Panc1 (cell line): ENCODE data around the gene PSMA2. TPM values are rescaled to one million over a fixed set of nuclear protein-coding genes. Genes with fewer than 3 reads are reported as not detected.

ENCODE experiments used
- ATAC-seq: fragments of 200-7000 bp; cut with Tn5 transposase; 2 replicates; pipeline ENCODE4 v1.9.1; 2020; ENCODE audit warnings: mild to moderate bottlenecking, moderate library complexity
- BruUV-seq: library from RNA; stranded (reverse); fragments of 400-500 nt; replicated peaks from 2 replicates; lab custom pipeline; 2021; lab: Mats Ljungman, UMichigan
- CTCF ChIA-PET: fragments of 300-600 bp; sonication (Branson Sonifier 250); formaldehyde crosslinking; loops from one replicate; lab custom pipeline; 2022; ENCODE audit warnings: antibody characterized with exemption; lab: Charles Lee
- POLR2A ChIA-PET: fragments of 300-600 bp; sonication (Branson Sonifier 250); formaldehyde crosslinking; loops from one replicate; lab custom pipeline; 2022; ENCODE audit warnings: antibody characterized with exemption; lab: Charles Lee
- DNase-seq: peaks from one replicate; pipeline ENCODE4 v3.0.0-alpha.2; 2010; ENCODE audit warnings: low read depth, low spot score
- H3K27ac ChIP-seq: 2 replicates; pipeline ENCODE4 v1.5.1; 2011; ENCODE audit warnings: mild to moderate bottlenecking, low read length, inconsistent platforms
- H3K27me3 ChIP-seq: fragments of 200-500 bp; sonication (Bioruptor generic); 2 replicates; pipeline ENCODE4 v1.6.0; 2014; ENCODE audit warnings: low read length, inconsistent platforms; ENCODE audit not compliant: control insufficient read depth, insufficient read depth
- H3K36me3 ChIP-seq: fragments of 200-500 bp; sonication (Bioruptor generic); 2 replicates; pipeline ENCODE4 v1.5.1; 2014; ENCODE audit warnings: inconsistent platforms, mild to moderate bottlenecking, low read length, moderate library complexity; ENCODE audit not compliant: control insufficient read depth, insufficient read depth
- H3K4me1 ChIP-seq: 2 replicates; pipeline ENCODE4 v1.5.1; 2011; ENCODE audit warnings: inconsistent platforms, mild to moderate bottlenecking, low read length, moderate library complexity; ENCODE audit not compliant: control insufficient read depth, insufficient read depth
- H3K4me3 ChIP-seq, 2 experiments: 2 replicates each; pipeline ENCODE4 v1.5.1; 2011 to 2012; ENCODE audit warnings: low read depth in 2 of 2, low read length in 2 of 2, mild to moderate bottlenecking in 2 of 2, inconsistent platforms in 1 of 2, moderate library complexity in 1 of 2
- H3K9me3 ChIP-seq: fragments of 200-500 bp; sonication (Bioruptor generic); 2 replicates; pipeline ENCODE4 v1.5.1; 2014; ENCODE audit warnings: low read depth, mild to moderate bottlenecking, inconsistent platforms, low read length, moderate library complexity; ENCODE audit not compliant: control insufficient read depth, insufficient read depth
- CTCF ChIP-seq: fragments of 450-650 bp; IDR thresholded peaks from 2 replicates; pipeline ENCODE4 v1.5.1; 2017; ENCODE audit warnings: mild to moderate bottlenecking
- POLR2AphosphoS5 ChIP-seq: IDR thresholded peaks from 2 replicates; pipeline ENCODE4 v1.6.1; 2012; ENCODE audit warnings: mild to moderate bottlenecking, low read depth, low read length, moderate library complexity
- SIN3A ChIP-seq: IDR thresholded peaks from 2 replicates; pipeline ENCODE4 v1.6.1; 2012; ENCODE audit warnings: low read depth, mild to moderate bottlenecking, low read length, moderate library complexity, borderline replicate concordance; ENCODE audit not compliant: insufficient read depth
- TCF7L2 ChIP-seq: IDR thresholded peaks from 2 replicates; pipeline ENCODE4 v1.6.1; 2011; ENCODE audit warnings: mild to moderate bottlenecking, low read depth, low read length, inconsistent platforms
- in situ Hi-C: cut with HindIII; loops from 2 replicates; pipeline ENCODE4 v1.10.0; 2016; ENCODE audit warnings: low sequenced_read_pairs, low pct_unique_long_range_greater_than_20kb
- intact Hi-C: fragments of 100-400 bp; cut with micrococcal nuclease; formaldehyde crosslinking; loops from one replicate; pipeline ENCODE4 v1.10.0; 2022; ENCODE audit not compliant: unreplicated experiment
- total RNA-seq: library from RNA; stranded (reverse); gene quantifications from one replicate; pipeline ENCODE4 v1.2.1, GENCODE V29; 2021; ENCODE audit not compliant: unreplicated experiment
- TF ChIP-seq, protein P1 (sequence below), 2 experiments: IDR thresholded peaks; 2 replicates each; pipeline ENCODE4 v1.6.1; 2011 to 2012; ENCODE audit warnings: low read depth in 2 of 2, control low read depth in 1 of 2, low read length in 1 of 2, mild to moderate bottlenecking in 1 of 2, moderate library complexity in 1 of 2; ENCODE audit not compliant: insufficient read depth in 1 of 2

Gene PSMA2
- total RNA-seq, 1 experiment from 2014 or later: 180 TPM

DNA sequence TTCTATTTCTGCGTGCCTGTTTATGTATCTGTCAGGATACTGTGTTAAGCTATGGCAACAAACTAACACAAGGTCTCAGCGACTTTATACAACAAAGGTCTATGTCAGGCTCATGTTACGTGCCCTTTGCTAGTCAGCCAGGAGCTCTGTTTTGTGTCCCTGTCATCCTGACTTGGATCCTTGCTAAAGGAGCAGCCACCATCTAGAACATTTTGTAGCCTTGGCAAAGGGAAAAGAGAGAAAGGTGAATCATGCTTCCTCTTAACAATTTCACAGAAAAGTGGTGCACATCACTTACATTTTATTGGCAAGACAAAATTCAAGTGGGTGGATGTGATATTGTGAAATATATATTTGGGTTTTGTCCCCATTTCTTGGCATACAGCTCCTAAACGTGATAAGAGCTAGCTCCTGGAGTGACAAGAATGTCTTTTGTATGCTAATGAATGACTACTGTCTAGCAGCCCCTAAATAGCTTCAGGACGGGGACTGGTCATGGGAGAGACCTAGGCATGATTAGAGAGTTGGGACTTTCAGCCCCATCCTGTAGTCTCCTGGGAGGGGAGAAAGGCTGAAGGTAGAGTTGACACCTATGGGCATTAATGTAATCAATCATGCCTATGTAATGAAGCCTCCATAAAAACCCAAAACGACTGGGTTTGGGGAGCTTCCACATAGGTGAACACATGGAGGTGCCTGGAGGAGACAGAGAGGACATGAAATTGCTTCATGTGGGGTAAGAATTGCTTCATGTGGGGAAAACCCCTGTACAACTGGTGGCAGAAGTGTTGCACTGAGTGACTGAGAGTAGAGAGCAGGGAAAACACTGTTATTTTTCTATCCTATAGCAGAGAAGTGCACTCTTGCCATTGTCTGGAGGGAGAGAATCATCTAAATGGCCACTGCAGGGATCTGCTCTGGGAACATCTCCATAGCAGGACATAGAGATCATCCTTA, 33.2 kb upstream of the PSMA2 start:
- Histone ChIP-seq H3K9me3 (no peaks in the 10 kb centered on the region), H3K36me3 (no peaks in the 10 kb centered on the region), H3K4me3 (no peak overlapping the region), H3K4me1 (no peaks in the 10 kb centered on the region), H3K27ac (no peak overlapping the region), H3K27me3 (peaks cover 5% of the 10 kb centered on the region; the same call in 1 of the 2 replicates)
- DNase-seq (no peak), ATAC-seq (no peak)
- no peak for TF ChIP-seq POLR2AphosphoS5
- TF ChIP-seq, protein P1, sequence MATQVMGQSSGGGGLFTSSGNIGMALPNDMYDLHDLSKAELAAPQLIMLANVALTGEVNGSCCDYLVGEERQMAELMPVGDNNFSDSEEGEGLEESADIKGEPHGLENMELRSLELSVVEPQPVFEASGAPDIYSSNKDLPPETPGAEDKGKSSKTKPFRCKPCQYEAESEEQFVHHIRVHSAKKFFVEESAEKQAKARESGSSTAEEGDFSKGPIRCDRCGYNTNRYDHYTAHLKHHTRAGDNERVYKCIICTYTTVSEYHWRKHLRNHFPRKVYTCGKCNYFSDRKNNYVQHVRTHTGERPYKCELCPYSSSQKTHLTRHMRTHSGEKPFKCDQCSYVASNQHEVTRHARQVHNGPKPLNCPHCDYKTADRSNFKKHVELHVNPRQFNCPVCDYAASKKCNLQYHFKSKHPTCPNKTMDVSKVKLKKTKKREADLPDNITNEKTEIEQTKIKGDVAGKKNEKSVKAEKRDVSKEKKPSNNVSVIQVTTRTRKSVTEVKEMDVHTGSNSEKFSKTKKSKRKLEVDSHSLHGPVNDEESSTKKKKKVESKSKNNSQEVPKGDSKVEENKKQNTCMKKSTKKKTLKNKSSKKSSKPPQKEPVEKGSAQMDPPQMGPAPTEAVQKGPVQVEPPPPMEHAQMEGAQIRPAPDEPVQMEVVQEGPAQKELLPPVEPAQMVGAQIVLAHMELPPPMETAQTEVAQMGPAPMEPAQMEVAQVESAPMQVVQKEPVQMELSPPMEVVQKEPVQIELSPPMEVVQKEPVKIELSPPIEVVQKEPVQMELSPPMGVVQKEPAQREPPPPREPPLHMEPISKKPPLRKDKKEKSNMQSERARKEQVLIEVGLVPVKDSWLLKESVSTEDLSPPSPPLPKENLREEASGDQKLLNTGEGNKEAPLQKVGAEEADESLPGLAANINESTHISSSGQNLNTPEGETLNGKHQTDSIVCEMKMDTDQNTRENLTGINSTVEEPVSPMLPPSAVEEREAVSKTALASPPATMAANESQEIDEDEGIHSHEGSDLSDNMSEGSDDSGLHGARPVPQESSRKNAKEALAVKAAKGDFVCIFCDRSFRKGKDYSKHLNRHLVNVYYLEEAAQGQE (IDR thresholded peaks at IDR 0.05; ENCODE audit: insufficient read depth in 1 of 2, low read depth in 2 of 2, low read length in 1 of 2): no peak
- no peak for TF ChIP-seq SIN3A
- no peak for TF ChIP-seq TCF7L2
- TF ChIP-seq CTCF: no peak
- intact Hi-C loops: no loop called here
- POLR2A ChIA-PET: no interaction called here
- no TSS peak for BruUV-seq
- in situ Hi-C loops: no loop called here
- CTCF ChIA-PET: no interaction called here

DNA sequence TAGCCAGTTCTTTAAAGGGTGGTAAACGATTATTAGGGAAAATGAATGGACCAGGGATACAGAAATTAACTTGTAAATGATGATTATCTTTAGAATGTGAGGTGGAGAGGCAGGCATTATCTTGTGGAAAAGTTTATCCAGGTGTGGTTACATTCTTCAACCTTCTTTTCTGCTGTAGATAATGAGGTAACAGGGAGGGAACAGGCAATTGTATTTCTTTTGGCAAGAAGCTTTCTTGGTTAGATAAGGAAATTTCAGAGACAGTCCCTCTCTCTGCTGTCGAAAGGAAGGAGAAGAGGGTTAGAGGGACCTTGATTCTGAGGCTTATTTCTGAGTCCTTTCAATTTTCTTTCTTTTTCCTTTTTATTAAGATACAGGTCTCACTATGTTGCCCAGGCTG, 32.3 kb upstream of the PSMA2 start:
- CTCF ChIA-PET: no interaction called here
- no peaks in the 10 kb centered on the region for H3K36me3 ChIP-seq

More for the DNA sequence above, 32.3 kb upstream of the PSMA2 start:
- POLR2A ChIA-PET: no interaction called here
- Histone ChIP-seq H3K4me1 (no peaks in the 10 kb centered on the region), H3K27ac (no peak overlapping the region), H3K4me3 (no peak overlapping the region), H3K9me3 (no peaks in the 10 kb centered on the region), H3K27me3 (peaks cover 5% of the 10 kb centered on the region; the same call in 1 of the 2 replicates)
- in situ Hi-C loops: no loop called here
- no TSS peak for BruUV-seq
- no peak for ATAC-seq
- intact Hi-C loops: no loop called here
- no peak for TF ChIP-seq SIN3A
- no peak for TF ChIP-seq POLR2AphosphoS5
- no peak for TF ChIP-seq TCF7L2
- TF ChIP-seq, protein P1 (IDR thresholded peaks at IDR 0.05; ENCODE audit: insufficient read depth in 1 of 2, low read depth in 2 of 2, low read length in 1 of 2): no peak
- no peak for DNase-seq
